PC-3 (cell line): ENCODE data around the gene APOBEC2. TPM values are rescaled to one million over a fixed set of nuclear protein-coding genes. Genes with fewer than 3 reads are reported as not detected.
A peak's percentile ranks its signal among the peaks of the same experiment; 100 is the strongest.

Source experiments
- ATAC-seq: fragments of 200-7000 bp; cut with Tn5 transposase; 2 replicates; pipeline ENCODE4 v1.9.1; 2020; ENCODE audit warnings: mild to moderate bottlenecking, moderate library complexity
- BruUV-seq: library from RNA; stranded (reverse); fragments of 400-500 nt; replicated peaks from 2 replicates; lab custom pipeline; 2021; lab: Mats Ljungman, UMichigan
- CTCF ChIA-PET: fragments of 300-600 bp; sonication (Branson Sonifier 250); formaldehyde crosslinking; loops from one replicate; lab custom pipeline; 2022; ENCODE audit warnings: antibody characterized with exemption; lab: Charles Lee
- POLR2A ChIA-PET: fragments of 300-600 bp; sonication (Branson Sonifier 250); formaldehyde crosslinking; loops from one replicate; lab custom pipeline; 2022; ENCODE audit warnings: antibody characterized with exemption; ENCODE audit not compliant: unreplicated experiment; lab: Charles Lee
- DNase-seq: peaks from one replicate; pipeline ENCODE4 v3.0.0-alpha.2; 2015
- H2AFZ ChIP-seq: fragments of 300-600 bp; sonication (generic); 2 replicates; pipeline ENCODE4 v1.6.0; 2016; ENCODE audit warnings: antibody characterized with exemption, low read length
- H3F3A ChIP-seq: fragments of 300-600 bp; sonication (generic); one replicate; pipeline ENCODE4 v1.6.0; 2017; ENCODE audit warnings: antibody characterized with exemption, low read length, control low read depth, mild to moderate bottlenecking; ENCODE audit not compliant: unreplicated experiment
- H3K27ac ChIP-seq: fragments of 300-600 bp; sonication (generic); 2 replicates; pipeline ENCODE4 v1.5.1; 2016; ENCODE audit warnings: mild to moderate bottlenecking, low read length
- H3K27me3 ChIP-seq: fragments of 300-600 bp; sonication (generic); 2 replicates; pipeline ENCODE4 v1.6.1; 2016; ENCODE audit warnings: low read length, mixed read lengths
- H3K36me3 ChIP-seq: fragments of 300-600 bp; sonication (generic); 2 replicates; pipeline ENCODE4 v1.6.1; 2016; ENCODE audit warnings: low read depth, mixed run types, low read length, mixed read lengths
- H3K4me1 ChIP-seq: fragments of 300-600 bp; sonication (generic); 2 replicates; pipeline ENCODE4 v1.5.1; 2016; ENCODE audit warnings: low read length; ENCODE audit not compliant: insufficient read depth
- H3K4me2 ChIP-seq: fragments of 300-600 bp; sonication (generic); 2 replicates; pipeline ENCODE4 v1.6.0; 2016; ENCODE audit warnings: low read length
- H3K4me3 ChIP-seq: fragments of 300-600 bp; sonication (generic); 2 replicates; pipeline ENCODE4 v1.5.1; 2016; ENCODE audit warnings: mild to moderate bottlenecking, low read length, mixed read lengths
- H3K79me2 ChIP-seq: fragments of 300-600 bp; sonication (generic); 2 replicates; pipeline ENCODE4 v1.6.1; 2017; ENCODE audit warnings: low read length, mixed read lengths
- H3K9ac ChIP-seq: fragments of 300-600 bp; sonication (generic); 2 replicates; pipeline ENCODE4 v1.6.0; 2016; ENCODE audit warnings: mild to moderate bottlenecking, low read length
- H3K9me2 ChIP-seq: fragments of 300-600 bp; sonication (generic); replicated peaks from 2 replicates; pipeline ENCODE4 v1.6.1; 2016; ENCODE audit warnings: mixed run types, low read length, mixed read lengths
- H3K9me3 ChIP-seq: fragments of 300-600 bp; sonication (generic); 2 replicates; pipeline ENCODE4 v1.6.1; 2016; ENCODE audit warnings: low read length, mixed read lengths
- H4K20me1 ChIP-seq: fragments of 300-600 bp; sonication (generic); 2 replicates; pipeline ENCODE4 v1.6.1; 2016; ENCODE audit warnings: low read length, mixed read lengths
- EZH2 ChIP-seq: fragments of 300-600 bp; sonication (generic); IDR thresholded peaks from one replicate; pipeline ENCODE4 v1.6.1; 2017; ENCODE audit warnings: antibody characterized with exemption, mild to moderate bottlenecking, low read length; ENCODE audit not compliant: unreplicated experiment
- EZH2phosphoT487 ChIP-seq: fragments of 300-600 bp; sonication (generic); IDR thresholded peaks from 2 replicates; pipeline ENCODE4 v1.6.1; 2018; ENCODE audit warnings: mild to moderate bottlenecking, antibody characterized with exemption, low read length, borderline replicate concordance
- intact Hi-C: fragments of 100-400 bp; cut with micrococcal nuclease; formaldehyde crosslinking; loops from 2 replicates; pipeline ENCODE4 v1.9.0; 2023
- total RNA-seq: library from RNA; depleted of rRNA; stranded (reverse); fragments of >200 nt; gene quantifications from 2 replicates; pipeline ENCODE4 v1.2.3, GENCODE V29; 2014
- TF ChIP-seq, protein P1 (sequence below): fragments of 300-600 bp; sonication (generic); conservative IDR thresholded peaks from 2 replicates; pipeline ENCODE4 v1.5.1; 2017; ENCODE audit warnings: antibody characterized with exemption, low read depth, mild to moderate bottlenecking, low read length

Gene APOBEC2
- total RNA-seq, 1 experiment from 2014 or later, result not detected

DNA sequence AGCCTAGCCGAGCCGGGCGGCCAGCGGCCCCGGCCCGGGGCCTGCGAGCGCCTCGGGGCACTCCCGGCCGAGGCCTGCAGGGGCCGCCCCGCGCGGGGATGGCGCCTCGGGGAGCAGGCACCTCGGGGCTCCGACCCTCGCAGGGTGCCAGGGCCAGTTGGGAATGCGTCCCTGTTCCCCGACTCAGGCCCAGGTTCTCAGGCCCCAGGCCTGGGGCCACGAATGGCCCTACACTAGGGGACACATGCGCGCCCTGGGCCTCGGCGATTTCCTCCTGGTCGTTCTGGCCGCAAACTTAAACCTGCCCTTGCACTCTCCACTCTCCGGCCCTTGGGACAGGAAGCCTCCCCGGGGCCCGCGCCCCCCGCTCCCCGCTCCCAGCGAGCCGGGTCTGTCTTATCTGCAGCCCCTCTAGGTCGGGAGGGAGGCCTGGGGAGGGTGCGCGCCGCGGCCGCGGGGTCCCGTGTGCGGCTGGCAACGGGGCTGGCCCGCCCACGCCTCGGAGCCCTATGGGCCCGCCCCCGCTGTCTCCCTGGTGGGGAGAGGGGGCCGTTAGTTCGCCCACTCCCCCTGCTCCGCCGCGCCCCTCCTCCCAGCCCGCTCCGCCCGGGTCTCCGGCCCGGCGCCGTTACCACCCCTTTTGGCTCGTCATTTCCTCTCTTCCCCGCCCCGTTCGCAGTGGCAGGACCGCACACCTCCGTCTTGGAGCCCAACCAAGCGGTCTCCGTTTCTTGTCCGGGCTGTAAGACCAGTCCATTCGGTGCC lies 20.4 kb downstream of the APOBEC2 start:
- H3K4me3 ChIP-seq, result peak overlapping the region; percentile 85
- peaks cover under 1% of the 10 kb centered on the region; the same call in 1 of the 2 replicates for H3K36me3 ChIP-seq
- H3K27me3 ChIP-seq, result no peaks in the 10 kb centered on the region
- H3K27ac ChIP-seq, result peak overlapping the region; percentile 96
- H3K9me3 ChIP-seq, result no peaks in the 10 kb centered on the region
- H4K20me1 ChIP-seq, result peaks cover 42% of the 10 kb centered on the region
- DNase-seq (peak; percentile 82), ATAC-seq (peak; percentile 16)
- BruUV-seq, result no TSS peak
- peak overlapping the region; percentile 55 for H2AFZ ChIP-seq
- ChIA-PET POLR2A (no interaction called here), CTCF (no interaction called here)
- H3K9ac ChIP-seq, result peak overlapping the region; percentile 98
- intact Hi-C loops, result loop anchor here (2.0 to 5.0 kb wide), 2 partner anchors 167 to 244 kb away; no protein-coding TSS in a partner anchor
- TF ChIP-seq, protein P1, sequence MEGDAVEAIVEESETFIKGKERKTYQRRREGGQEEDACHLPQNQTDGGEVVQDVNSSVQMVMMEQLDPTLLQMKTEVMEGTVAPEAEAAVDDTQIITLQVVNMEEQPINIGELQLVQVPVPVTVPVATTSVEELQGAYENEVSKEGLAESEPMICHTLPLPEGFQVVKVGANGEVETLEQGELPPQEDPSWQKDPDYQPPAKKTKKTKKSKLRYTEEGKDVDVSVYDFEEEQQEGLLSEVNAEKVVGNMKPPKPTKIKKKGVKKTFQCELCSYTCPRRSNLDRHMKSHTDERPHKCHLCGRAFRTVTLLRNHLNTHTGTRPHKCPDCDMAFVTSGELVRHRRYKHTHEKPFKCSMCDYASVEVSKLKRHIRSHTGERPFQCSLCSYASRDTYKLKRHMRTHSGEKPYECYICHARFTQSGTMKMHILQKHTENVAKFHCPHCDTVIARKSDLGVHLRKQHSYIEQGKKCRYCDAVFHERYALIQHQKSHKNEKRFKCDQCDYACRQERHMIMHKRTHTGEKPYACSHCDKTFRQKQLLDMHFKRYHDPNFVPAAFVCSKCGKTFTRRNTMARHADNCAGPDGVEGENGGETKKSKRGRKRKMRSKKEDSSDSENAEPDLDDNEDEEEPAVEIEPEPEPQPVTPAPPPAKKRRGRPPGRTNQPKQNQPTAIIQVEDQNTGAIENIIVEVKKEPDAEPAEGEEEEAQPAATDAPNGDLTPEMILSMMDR, result no peak
- TF ChIP-seq EZH2, result no peak
- TF ChIP-seq EZH2phosphoT487, result no peak
- peaks cover 65% of the 10 kb centered on the region for H3K79me2 ChIP-seq
- H3F3A ChIP-seq, result no peaks in the 10 kb centered on the region
- H3K4me2 ChIP-seq, result peak overlapping the region; percentile 99
- no peaks in the 10 kb centered on the region for H3K9me2 ChIP-seq
- peaks cover 46% of the 10 kb centered on the region for H3K4me1 ChIP-seq

DNA sequence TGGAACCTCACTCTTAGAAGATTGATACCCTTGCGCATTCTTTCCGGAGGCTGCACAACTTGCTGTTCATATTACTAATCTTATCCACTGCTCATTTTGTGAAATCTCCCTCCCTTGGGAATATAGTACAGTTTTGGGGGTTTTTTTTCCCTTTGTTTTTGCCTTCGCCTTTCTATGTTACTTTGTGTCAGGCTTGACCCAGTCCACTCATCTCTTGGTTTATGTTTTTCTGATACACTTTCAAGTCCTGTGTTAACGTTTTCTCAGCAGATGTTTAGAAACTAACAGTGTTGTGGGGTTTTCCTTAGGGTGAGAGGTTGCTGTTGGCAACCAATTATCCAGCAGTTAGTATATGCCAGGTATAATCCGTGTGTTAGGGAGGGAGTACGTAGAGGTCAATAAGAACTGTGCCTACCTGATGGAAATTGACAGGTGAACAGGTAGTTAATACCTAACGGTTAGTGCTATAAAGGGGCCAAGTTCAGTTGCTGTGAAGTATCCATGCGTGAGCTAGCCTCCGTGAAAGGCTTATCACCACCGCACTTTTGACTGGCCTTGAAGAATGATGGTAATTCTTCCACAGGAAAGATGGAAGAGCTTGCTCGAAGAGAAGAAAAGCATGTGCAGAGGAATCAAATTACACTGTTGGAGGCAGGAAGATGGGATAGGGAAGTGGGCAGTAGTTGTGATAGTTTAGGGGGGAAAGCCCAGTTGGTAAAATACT lies 21.1 kb downstream of the APOBEC2 start:
- DNase-seq (peak; percentile 35), ATAC-seq (no peak)
- Histone ChIP-seq H3K79me2 (peaks cover 73% of the 10 kb centered on the region), H3K4me1 (peaks cover 46% of the 10 kb centered on the region), H3K4me2 (peak overlapping the region; percentile 99), H3K4me3 (peak overlapping the region; percentile 85), H3K9ac (peak overlapping the region; percentile 98), H3F3A (no peaks in the 10 kb centered on the region), H3K9me2 (no peaks in the 10 kb centered on the region), H3K27me3 (no peaks in the 10 kb centered on the region), H3K9me3 (no peaks in the 10 kb centered on the region), H3K27ac (peak overlapping the region; percentile 96), H4K20me1 (peaks cover 49% of the 10 kb centered on the region), H3K36me3 (peaks cover 8% of the 10 kb centered on the region; the same call in 1 of the 2 replicates), H2AFZ (peak overlapping the region; percentile 55)
- ChIA-PET POLR2A (interaction anchor here (0.6 kb wide), 3 partner anchors 18 to 821 kb away, joined by 3 to 4 read pairs (median 3); no protein-coding TSS in a partner anchor), CTCF (no interaction called here)
- intact Hi-C loops, result loop anchor here (2.0 to 5.0 kb wide), 2 partner anchors 167 to 243 kb away; no protein-coding TSS in a partner anchor
- TSS peak; percentile 56 for BruUV-seq
- TF ChIP-seq EZH2phosphoT487, result no peak
- TF ChIP-seq, protein P1, result no peak
- no peak for TF ChIP-seq EZH2
